ENCODE measurements around the gene BACH2.

GRCh38 chr6:90202156-90202555 lies 94.5 kb downstream of the BACH2 start:
- TF ChIP-seq CTCF (conservative IDR thresholded peaks at IDR 0.05; ENCODE audit: low read depth, low read length) (no peak), CHD1 (IDR thresholded peaks at IDR 0.05; ENCODE audit: low read depth, low read length) (no peak), POLR2A (IDR thresholded peaks at IDR 0.05; ENCODE audit: low read depth, low read length) (no peak), CEBPB (IDR thresholded peaks at IDR 0.05; ENCODE audit: low read depth, low read length) (no peak), RFX5 (IDR thresholded peaks at IDR 0.05; ENCODE audit: low read depth, low read length) (no peak), ELK1 (IDR thresholded peaks at IDR 0.05; ENCODE audit: borderline replicate concordance, low read depth, low read length) (no peak), RCOR1 (IDR thresholded peaks at IDR 0.05; ENCODE audit: insufficient replicate concordance, low read length) (no peak), SMC3 (IDR thresholded peaks at IDR 0.05; ENCODE audit: low read depth, low read length) (no peak), FOS (IDR thresholded peaks at IDR 0.05; ENCODE audit: low read depth, low read length) (no peak), MXI1 (IDR thresholded peaks at IDR 0.05; ENCODE audit: borderline replicate concordance, low read depth, low read length) (no peak), RAD21 (IDR thresholded peaks at IDR 0.05; ENCODE audit: low read length) (no peak)
